GM18870 (cell line): ENCODE results near the gene TOGARAM2.

Experiments
- ATAC-seq: cut with Tn5 transposase; IDR thresholded peaks from one replicate; pipeline ENCODE4 v1.9.1; 2021; ENCODE audit warnings: moderate library complexity; ENCODE audit not compliant: unreplicated experiment

TOGARAM2 gene

DNA sequence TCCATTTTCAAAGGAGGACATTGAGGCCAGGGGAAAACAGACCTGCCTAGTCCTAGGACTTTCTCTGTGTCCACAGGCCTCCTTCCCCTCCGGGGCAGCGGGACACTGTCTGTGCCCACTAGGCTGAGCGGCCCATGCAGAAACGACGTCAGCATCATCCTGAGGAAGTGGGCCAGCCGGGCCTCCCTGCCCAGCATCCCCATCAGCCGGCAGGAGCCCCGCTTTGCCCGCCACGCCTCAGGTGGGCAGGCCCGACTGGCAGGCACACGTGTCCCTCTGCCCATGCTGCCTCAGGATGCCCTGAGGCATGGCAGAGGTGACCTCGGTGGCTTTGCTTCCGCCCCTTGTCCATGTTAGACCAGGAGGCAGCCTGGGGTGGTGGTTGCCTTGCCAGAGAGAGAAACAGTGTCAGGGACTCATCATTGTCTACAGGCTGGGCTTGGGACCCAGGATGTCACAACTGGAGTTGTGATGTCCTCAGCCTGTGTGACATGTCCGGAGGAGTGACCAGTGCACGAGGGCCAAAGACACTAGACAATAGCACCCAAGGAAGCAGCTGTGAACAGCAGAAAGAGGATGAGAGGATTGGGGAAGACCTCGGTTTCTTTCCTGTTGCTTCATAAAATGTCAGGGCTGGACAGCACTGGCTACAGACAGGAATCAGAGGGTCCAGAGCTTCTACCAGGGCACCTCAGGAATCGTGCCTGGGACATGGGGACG, 36.8 kb downstream of the TOGARAM2 start:
- no peak for ATAC-seq

GRCh38 chr2:29021886-29022285, 40.8 kb downstream of the TOGARAM2 start:
- no peak for ATAC-seq

DNA sequence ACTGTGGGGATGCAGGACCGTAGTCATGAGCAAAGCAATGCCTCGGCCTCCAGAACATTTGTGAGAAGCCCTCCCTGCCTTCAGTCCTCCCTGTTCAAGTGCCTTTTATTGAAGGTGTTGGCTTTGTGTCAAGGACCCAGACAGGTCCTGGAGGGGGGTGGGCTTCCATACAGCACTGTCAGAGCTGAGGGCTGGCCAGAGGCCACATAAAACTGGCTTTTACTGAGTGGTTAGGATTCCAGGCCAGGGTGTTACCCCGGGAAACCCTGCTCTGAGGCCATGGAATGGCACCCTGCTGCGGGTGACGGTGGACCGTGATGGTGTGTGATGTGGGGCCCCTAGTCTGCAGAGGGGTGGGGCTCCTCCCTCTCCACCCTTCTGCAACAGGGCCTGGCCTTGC, 41.6 kb downstream of the TOGARAM2 start:
- no peak for ATAC-seq

DNA sequence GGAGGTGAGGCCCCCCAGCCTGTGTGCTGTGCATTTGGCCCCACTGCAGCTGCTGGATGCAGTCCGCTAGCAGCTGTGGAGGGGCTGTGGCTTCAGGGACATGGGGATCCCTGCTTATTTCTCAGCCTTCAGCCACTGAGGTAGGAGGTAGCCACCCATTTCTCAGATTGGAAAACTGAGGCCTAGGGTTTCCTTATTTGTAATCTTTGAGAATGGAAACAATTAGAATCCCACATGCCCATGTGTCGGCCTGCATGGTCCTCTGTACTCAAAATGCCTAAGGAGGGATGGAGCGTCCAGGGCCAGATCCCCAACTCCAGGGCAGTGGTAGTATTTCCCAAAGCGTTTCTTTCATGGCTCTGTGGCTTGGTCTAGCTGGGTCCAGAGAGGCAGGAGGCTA, 42.1 kb downstream of the TOGARAM2 start:
- no peak for ATAC-seq

DNA sequence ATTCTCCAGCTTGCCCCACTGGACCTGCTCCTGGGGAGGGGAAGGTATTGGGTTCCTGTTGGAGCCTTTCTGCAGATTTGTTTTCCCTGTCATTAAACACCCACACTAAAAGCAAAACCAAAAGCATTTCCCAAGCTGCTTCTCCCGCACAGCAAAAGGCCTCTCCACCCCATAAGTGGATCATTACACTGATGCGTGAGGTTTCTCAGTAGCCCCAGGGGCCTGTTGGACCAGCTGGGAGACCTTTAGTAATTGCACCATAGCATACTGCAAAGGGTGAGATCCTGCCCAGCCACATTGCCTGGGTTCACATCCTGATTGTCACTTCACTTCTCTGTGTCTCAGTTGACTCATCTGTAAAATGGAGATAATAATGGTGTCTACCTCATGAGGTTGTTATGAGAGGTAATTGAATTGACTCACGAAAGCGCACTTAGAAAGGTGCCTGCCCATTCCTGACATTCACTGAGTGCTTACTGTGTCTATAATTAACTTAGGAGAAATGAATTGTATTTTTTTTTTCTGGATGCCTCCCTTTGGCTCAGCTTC, 43.9 kb downstream of the TOGARAM2 start:
- ATAC-seq = no peak

- ATAC-seq = no peak
Observed at GRCh38 chr2:29025711-29026110, 44.6 kb downstream of the TOGARAM2 start.

DNA sequence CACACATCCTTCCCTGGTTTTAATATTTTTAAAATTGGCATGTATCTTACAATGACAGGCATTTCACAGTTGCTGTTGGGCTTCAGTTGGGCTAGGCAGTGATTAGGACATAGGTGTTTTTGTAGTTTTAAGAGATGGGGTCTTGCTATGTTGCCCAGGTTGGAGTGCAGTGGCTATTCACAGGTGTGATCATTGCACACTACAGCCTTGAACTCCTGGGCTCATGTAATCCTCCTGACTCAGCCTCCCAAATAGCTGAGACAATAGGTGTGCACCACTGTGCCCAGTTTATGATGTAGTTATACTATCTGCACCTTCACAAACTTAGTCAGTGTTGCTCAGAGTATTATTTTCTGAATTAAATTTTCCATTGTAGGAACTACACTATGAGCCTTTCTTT, 49.9 kb downstream of the TOGARAM2 start:
- ATAC-seq = no peak

DNA sequence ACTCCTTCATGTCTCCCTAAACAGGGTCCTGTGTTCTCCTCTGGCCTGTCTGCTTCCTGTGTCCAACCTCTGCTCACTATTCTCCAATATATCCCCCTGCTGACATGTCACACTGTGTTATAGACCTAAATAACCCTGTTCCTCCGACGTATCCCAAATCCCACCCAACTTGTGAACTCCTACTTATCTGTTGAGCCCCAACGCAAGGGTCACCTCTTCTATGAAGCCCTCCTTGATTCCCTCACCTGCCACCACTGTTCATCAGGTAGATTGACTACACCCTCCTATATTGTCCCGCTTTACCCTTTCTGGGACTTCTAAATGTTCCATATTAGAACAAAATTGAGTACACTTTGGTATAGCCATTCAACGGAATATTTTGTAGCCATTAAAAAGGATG, 51.1 kb downstream of the TOGARAM2 start:
- ATAC-seq = no peak

GRCh38 chr2:29033172-29033571, 52.1 kb downstream of the TOGARAM2 start:
- no peak for ATAC-seq

- ATAC-seq = no peak
Observed at GRCh38 chr2:29033656-29034055, 52.6 kb downstream of the TOGARAM2 start.

DNA sequence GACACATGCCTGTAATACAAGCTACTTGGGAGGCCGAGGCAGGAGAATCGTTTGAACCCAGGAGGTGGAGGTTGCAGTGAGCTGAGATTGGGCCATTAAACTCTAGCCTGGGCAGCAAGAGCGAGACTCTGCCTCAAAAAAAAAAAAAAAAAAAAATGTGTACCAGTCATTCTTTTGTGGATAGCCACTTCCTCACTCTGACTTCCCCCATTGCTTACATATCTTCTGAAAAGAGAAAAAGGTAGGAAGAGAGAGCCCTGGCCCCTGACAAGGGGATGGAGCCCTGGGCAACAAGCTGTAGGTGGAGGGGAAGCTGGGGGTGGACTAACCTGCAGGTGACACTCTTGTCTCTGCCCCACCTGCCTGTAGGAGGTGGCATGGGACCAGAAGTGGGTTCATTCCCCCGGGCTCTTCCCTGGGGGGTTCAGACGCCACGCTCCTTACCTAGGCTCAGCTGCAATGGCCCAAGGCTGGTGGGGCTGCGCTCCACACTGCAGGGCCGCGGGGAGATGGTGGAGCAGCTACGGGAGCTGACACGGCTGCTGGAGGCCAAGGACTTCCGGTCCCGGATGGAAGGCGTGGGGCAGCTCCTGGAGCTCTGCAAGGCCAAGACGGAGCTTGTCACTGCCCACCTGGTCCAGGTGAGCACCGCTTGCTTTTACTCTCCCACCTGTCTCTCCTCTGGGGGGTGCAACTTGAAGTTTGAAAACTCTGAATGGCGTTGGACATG, 54.1 kb downstream of the TOGARAM2 start:
- ATAC-seq = no peak

DNA sequence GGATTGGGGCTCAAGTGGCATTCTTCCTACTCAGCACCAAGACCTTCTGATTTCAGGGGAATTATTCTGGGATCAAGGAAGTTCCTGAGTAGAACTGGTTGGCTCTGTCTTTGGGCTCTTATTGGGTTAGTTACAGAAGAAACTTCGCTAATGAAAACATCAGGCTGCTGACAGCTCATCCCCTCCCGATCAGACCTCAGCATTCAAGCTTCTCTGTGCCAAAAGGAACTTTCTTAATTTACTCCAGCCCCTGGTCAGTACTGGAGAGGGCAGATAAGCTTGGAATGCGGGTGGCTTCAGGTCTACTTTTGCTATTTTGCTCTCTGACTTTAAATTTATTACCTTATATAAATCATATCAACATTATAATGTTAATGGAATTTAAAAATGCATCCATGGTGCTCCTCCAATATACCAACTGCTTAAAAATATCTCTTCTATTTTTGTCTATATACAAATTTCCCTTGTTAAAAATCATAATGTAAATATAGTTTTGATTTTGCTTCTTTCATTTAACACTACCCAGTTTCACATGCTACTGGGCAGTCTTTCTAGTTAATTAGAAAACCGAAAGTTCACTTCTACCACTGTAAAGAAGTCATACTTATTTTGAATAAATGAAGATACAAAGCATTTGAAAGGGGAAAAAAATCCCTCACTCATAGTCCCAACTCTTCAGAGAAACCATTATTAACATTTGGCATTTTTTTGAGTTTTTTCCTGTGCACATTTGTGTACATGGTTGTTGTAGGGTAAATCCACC, 58.8 kb downstream of the TOGARAM2 start:
- no peak for ATAC-seq

- ATAC-seq = no peak
Observed at GRCh38 chr2:29040552-29040951, 59.5 kb downstream of the TOGARAM2 start.

DNA sequence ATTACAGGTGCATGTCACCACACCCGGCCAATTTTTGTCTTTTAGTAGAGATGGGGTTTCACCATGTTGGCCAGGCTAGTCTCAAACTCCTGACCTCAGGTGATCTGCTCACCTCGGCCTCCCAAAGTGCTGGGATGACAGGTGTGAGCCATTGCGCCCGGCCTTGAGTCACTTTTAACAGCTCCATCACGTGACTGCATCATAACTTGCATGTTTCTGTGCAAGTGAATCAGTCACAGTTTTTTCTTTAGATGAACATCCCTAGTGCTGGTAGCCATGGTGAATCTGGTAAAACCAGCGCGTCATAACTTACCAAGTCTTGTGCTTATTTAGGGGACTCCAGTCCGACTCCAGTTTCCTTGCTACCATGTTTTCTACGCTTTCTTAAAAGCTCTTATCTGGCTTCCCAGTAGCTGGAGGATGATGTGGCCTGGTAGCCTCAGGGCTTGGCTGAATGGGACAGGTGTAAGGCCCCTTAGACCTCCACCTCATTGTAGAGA, 60.1 kb downstream of the TOGARAM2 start:
- ATAC-seq = no peak

DNA sequence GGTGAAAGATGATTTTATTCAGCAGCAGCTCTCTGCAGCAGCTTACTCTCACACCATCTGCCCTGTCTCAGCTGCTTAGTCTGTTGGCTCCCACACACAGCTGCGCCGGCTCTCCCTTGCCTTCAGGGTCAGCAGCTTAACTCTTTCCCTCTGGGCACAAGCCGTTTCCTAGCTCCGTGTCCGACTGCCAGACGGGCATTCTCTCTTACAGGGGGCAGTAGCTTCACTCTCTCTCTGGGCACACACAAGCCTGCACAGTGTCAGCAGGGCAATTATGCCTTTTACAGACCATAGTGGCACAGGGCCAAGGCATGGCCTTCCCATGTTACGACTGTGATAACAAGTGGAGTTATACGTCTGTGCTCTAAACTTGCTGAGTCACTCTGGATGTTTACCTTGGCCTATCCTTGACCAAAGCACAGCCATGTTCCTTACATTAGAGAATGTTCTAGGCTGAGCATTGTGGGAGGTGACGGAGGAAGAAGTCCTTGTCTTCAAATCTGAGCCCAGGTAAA, 61.5 kb downstream of the TOGARAM2 start:
- ATAC-seq = no peak

DNA sequence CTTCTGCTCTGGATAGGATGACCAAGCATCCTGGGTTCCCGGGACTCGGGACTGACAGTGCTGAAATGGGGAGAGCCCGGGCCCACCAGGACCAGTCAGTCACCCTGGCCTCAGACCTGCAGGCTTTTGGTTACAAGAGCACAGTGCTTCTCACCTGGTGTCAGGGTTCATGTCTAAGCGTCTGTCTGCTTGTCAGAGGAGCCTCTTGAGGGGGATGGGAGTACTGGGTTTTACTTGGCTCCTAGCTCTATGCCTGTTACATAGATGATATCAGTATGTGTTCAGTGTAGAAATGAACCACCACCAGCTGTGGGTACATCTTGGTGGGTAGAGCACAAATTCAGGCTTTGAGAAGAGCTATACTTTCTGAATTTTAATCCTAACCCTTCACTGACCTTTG, 63.4 kb downstream of the TOGARAM2 start:
- no peak for ATAC-seq

- no peak for ATAC-seq
Observed at GRCh38 chr2:29046321-29046720, 65.2 kb downstream of the TOGARAM2 start.

- ATAC-seq = no peak
Observed at GRCh38 chr2:29047083-29047845, 66.2 kb downstream of the TOGARAM2 start.

DNA sequence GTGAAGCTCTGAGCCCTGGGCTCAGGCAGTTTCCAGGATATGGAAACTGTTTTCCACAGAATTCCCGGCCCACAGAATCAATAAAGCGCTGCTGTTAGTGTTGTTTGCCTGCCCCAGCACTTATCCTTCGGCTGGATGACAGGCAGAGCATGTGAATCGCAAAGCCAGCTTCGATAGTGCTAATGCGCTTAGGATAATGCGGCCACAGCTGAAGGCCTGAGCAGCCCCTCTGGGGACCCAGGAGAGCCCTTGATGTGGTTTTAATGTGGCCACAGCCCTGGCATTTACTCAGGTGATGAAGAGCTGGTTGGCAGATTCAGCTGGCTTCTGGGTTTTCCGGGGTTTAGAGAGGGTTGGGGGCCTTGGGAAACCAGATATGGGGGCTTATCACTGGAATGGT, 69.5 kb downstream of the TOGARAM2 start:
- no peak for ATAC-seq

GRCh38 chr2:29051730-29052129, 70.6 kb downstream of the TOGARAM2 start:
- ATAC-seq = no peak
